C1 segment of cervical spinal cord (tissue), 14 donors: ENCODE results near the gene LCE7A.

Experiments
- DNase-seq, 14 donors: peaks; one replicate each; lab custom pipeline; 2025; lab: John Stamatoyannopoulos, UW

Gene LCE7A

GRCh38 chr1:152859696-152860095 is at the start of gene LCE7A:
LCE7A (plus strand) TSS chr1:152859996; CDS start chr1:152860698, 702 bp downstream.
- no peak for DNase-seq

- no peak for DNase-seq
These were observed 48.7 kb upstream of the LCE7A start for GRCh38 chr1:152811050-152811449.

- DNase-seq = no peak
These were observed 48.1 kb upstream of the LCE7A start, which contains the start of gene LCE1B for GRCh38 chr1:152811671-152812070. LCE1B (plus strand) TSS chr1:152811971; CDS start chr1:152812447, 476 bp downstream.

- no peak for DNase-seq
These were observed 42.5 kb upstream of the LCE7A start for GRCh38 chr1:152817309-152817708.

GRCh38 chr1:152823294-152823693 is 36.5 kb upstream of the LCE7A start:
- DNase-seq = no peak

- DNase-seq = no peak
These were observed 34.8 kb upstream of the LCE7A start for GRCh38 chr1:152824964-152825363.

GRCh38 chr1:152827173-152827572 is 32.6 kb upstream of the LCE7A start, which contains the start of gene LCE1A:
LCE1A (plus strand) TSS chr1:152827473; CDS start chr1:152827473, 0 bp downstream.
- DNase-seq = no peak

GRCh38 chr1:152836870-152837269 is 22.9 kb upstream of the LCE7A start:
- no peak for DNase-seq

- no peak for DNase-seq
These were observed 17.2 kb upstream of the LCE7A start, which contains the start of gene LCE6A for GRCh38 chr1:152842556-152842955. LCE6A (plus strand) TSS chr1:152842856; CDS start chr1:152843521, 665 bp downstream.

- DNase-seq = no peak
These were observed 4.1 kb upstream of the LCE7A start for GRCh38 chr1:152855661-152856060.

- no peak for DNase-seq
These were observed 1.7 kb upstream of the LCE7A start for GRCh38 chr1:152858062-152858461.

GRCh38 chr1:152860129-152860528 is 333 bp downstream of the LCE7A start:
- no peak for DNase-seq

GRCh38 chr1:152861374-152861773 is 1.6 kb downstream of the LCE7A start:
- DNase-seq = no peak

- DNase-seq = no peak
These were observed 4.6 kb downstream of the LCE7A start for GRCh38 chr1:152864443-152864842.

- no peak for DNase-seq
These were observed 6.5 kb downstream of the LCE7A start for GRCh38 chr1:152866321-152866720.

- DNase-seq = peak in 7 of 14 donors; percentile 1 to 48 (median 16)
These were observed 10.1 kb downstream of the LCE7A start for GRCh38 chr1:152869808-152870419.

- DNase-seq = no peak
These were observed 11.3 kb downstream of the LCE7A start for GRCh38 chr1:152870831-152871730.

- DNase-seq = no peak
These were observed 11.9 kb downstream of the LCE7A start for GRCh38 chr1:152871731-152872126.

GRCh38 chr1:152873495-152873894 is 13.7 kb downstream of the LCE7A start:
- DNase-seq = no peak

- no peak for DNase-seq
These were observed 17.0 kb downstream of the LCE7A start for GRCh38 chr1:152876827-152877226.

- DNase-seq = no peak
These were observed 18.2 kb downstream of the LCE7A start, which contains the start of gene SMCP for GRCh38 chr1:152878042-152878441. SMCP (plus strand) TSS chr1:152878322; CDS start chr1:152884423, 6,101 bp downstream.

GRCh38 chr1:152879559-152880198 is 19.9 kb downstream of the LCE7A start:
- DNase-seq = no peak
